ENCODE measurements around the gene RASGRF1. TPM values are rescaled to one million over a fixed set of nuclear protein-coding genes. Genes with fewer than 3 reads are reported as not detected.

Gene RASGRF1
- polyA plus RNA-seq, 1 donor from 2014 or later: 2.4 TPM

DNA sequence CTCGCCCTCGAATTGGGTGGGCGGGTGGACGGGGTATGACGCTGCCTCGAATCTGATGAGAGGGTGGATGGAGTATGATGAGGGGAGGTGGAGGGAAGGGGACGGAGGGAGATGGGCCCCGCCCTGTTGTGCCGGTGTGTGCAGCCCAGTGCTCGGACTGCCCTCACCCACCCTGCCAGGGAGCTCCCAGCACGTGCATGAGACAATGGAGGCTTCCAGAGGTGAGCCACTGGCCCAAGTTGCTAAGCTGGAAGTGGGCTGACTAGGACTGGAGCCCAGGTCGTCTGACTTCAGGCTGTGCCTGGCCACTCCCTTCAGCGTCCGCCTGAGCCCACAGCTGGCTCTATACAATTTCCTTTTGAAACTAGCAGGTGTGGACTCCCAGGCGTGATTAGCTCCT lies 98.7 kb downstream of the RASGRF1 start:
- no peak overlapping the region for H3K4me3 Mint-ChIP-seq
- no peaks in the 10 kb centered on the region for H3K27me3 Mint-ChIP-seq
- no peak overlapping the region for H3K27ac Mint-ChIP-seq
- peaks cover 0 to 8% (median 3%) of the 10 kb centered on the region in 3 donors for H3K4me1 Mint-ChIP-seq
- H3K9me3 Mint-ChIP-seq: no peaks in the 10 kb centered on the region
- peaks cover 1% of the 10 kb centered on the region for H3K36me3 Mint-ChIP-seq

DNA sequence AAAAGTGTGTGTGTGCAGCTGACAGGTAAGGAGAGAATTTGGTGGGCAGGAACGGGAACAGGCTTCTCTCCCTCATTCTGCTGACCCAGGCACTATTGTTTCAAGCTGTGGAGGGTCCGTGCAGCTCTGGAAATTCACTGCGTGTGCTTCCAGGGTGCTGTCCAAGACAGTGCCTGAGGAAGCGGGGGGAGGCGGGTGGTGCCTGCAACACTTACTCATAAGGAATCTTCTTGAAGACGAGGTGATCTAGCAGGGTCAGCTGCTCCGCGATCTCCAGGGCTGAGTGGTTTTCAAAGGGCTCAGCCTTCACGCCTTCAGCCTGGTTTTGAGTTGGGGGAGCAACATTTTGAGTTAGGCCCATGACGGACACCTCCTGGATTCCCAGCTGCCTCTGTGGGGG lies 99.1 kb downstream of the RASGRF1 start:
- peaks cover 1% of the 10 kb centered on the region for H3K36me3 Mint-ChIP-seq
- no peak overlapping the region for H3K27ac Mint-ChIP-seq
- peaks cover 0 to 8% (median 3%) of the 10 kb centered on the region in 3 donors for H3K4me1 Mint-ChIP-seq
- H3K4me3 Mint-ChIP-seq: peak overlapping the region in 1 of 4 donors; percentile 37
- no peaks in the 10 kb centered on the region for H3K27me3 Mint-ChIP-seq
- H3K9me3 Mint-ChIP-seq: no peaks in the 10 kb centered on the region

GRCh38 chr15:78990278-78990677 lies 100.3 kb downstream of the RASGRF1 start:
- Mint-ChIP-seq H3K9me3 (no peaks in the 10 kb centered on the region), H3K4me1 (peaks cover 0 to 8% (median 3%) of the 10 kb centered on the region in 3 donors), H3K27me3 (no peaks in the 10 kb centered on the region), H3K27ac (no peak overlapping the region), H3K36me3 (no peaks in the 10 kb centered on the region), H3K4me3 (no peak overlapping the region)

GRCh38 chr15:78989701-78990240 lies 100.8 kb downstream of the RASGRF1 start:
- Mint-ChIP-seq H3K27me3 (no peaks in the 10 kb centered on the region), H3K9me3 (no peaks in the 10 kb centered on the region), H3K27ac (no peak overlapping the region), H3K4me3 (peak overlapping the region in 1 of 4 donors; percentile 44), H3K4me1 (peaks cover 0 to 8% (median 3%) of the 10 kb centered on the region in 3 donors), H3K36me3 (no peaks in the 10 kb centered on the region)

GRCh38 chr15:78988361-78988911 lies 102.1 kb downstream of the RASGRF1 start:
- no peaks in the 10 kb centered on the region for H3K9me3 Mint-ChIP-seq
- peaks cover 0 to 8% (median 4%) of the 10 kb centered on the region in 3 donors for H3K4me1 Mint-ChIP-seq
- no peak overlapping the region for H3K27ac Mint-ChIP-seq
- H3K27me3 Mint-ChIP-seq: no peaks in the 10 kb centered on the region
- H3K36me3 Mint-ChIP-seq: peaks cover 6% of the 10 kb centered on the region
- H3K4me3 Mint-ChIP-seq: peak overlapping the region in 1 of 4 donors; percentile 83

GRCh38 chr15:78987556-78988360 lies 102.8 kb downstream of the RASGRF1 start:
- Mint-ChIP-seq H3K27me3 (no peaks in the 10 kb centered on the region), H3K4me3 (no peak overlapping the region), H3K27ac (peak overlapping the region in 1 of 3 donors; percentile 53), H3K4me1 (peaks cover 0 to 7% (median 4%) of the 10 kb centered on the region in 3 donors), H3K36me3 (peaks cover 6% of the 10 kb centered on the region), H3K9me3 (no peaks in the 10 kb centered on the region)

- no peak overlapping the region for H3K27ac Mint-ChIP-seq
- no peak overlapping the region for H3K4me3 Mint-ChIP-seq
- no peaks in the 10 kb centered on the region for H3K9me3 Mint-ChIP-seq
- no peaks in the 10 kb centered on the region for H3K27me3 Mint-ChIP-seq
- H3K36me3 Mint-ChIP-seq: peaks cover 6% of the 10 kb centered on the region
- peaks cover 0 to 4% (median 4%) of the 10 kb centered on the region in 3 donors for H3K4me1 Mint-ChIP-seq
Observed at GRCh38 chr15:78985859-78986475, 104.6 kb downstream of the RASGRF1 start.

DNA sequence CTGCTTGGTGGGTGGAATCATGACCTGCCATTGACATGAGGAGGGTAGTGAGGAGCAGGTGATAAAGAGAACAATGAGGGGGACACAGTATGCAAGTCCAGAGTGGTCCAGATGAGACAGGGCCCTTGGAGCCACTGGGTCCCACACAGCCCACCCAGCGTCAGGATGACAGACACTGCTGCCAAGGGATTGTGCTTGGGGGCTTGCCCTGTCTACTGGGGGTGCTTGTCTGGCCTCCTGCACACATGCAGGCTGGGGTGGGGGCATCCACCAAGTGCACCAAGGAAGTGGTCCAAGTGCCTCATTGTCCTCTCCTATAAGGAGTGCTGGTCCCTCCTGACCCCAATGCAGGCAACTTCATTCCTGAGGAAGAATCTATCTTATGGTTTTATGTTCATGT lies 106.5 kb downstream of the RASGRF1 start:
- Mint-ChIP-seq H3K4me1 (peaks cover 9 to 15% (median 13%) of the 10 kb centered on the region in 3 donors), H3K27ac (no peak overlapping the region), H3K36me3 (peaks cover 7% of the 10 kb centered on the region), H3K4me3 (no peak overlapping the region), H3K9me3 (no peaks in the 10 kb centered on the region), H3K27me3 (peaks cover 3% of the 10 kb centered on the region)

DNA sequence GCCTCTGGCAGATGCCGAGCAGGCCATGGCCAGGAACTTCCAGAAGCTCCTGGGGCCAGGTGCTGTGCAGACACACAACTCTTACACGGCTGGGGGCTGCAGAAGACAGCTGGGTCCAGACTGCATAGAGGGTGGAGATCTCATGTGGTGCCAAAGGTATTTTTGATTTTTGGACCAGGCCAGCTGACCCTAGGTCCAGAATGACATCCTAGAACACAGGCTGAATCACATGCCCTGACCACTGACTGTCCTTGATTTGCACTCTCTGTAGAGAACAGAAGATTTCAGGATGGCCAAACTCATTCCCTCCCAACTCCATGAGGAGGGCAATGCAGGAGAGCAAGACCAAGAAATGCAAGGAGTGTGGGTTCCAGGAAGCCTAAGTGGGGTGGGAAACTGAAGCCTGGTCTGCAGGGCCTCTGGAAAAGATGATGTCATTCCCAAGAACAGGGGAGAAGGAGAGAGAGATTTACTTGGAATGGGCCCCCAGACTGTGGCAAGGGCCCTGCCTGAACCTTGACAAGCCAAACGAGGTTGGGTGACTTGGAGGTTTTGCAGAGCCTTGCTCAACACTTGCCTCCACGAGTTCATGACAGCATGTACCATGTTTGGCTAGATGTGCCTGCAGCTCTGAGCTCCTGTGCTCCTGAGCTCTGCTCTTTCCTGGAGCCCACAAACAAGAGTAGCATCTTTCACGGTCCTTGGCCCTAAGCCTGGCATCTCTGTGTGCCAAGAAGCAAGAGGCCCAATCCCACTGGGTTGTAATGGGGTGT lies 107.2 kb downstream of the RASGRF1 start:
- H3K27me3 Mint-ChIP-seq: peaks cover 5% of the 10 kb centered on the region
- peaks cover 7% of the 10 kb centered on the region for H3K36me3 Mint-ChIP-seq
- no peak overlapping the region for H3K4me3 Mint-ChIP-seq
- no peaks in the 10 kb centered on the region for H3K9me3 Mint-ChIP-seq
- H3K27ac Mint-ChIP-seq: no peak overlapping the region
- peaks cover 16 to 19% (median 17%) of the 10 kb centered on the region in 3 donors for H3K4me1 Mint-ChIP-seq

DNA sequence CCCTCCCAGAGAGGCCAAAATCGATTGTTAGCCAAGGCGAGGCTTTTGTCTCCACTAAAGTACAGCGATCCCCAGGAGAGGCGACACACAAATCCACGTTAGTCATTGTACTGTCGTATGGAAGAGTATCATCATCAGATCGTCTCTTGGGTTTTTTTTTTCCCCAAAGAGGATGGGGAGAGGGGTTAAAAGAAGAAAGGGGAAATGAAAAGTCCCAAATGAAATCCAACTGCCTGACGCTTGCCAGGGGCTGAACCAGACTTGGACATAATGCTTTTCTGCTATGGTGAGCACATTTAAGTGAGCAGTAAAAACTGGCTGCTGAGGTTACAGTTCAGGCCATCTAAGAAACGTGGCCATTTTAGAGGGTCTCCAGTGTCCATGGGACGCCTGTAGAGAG lies 107.8 kb downstream of the RASGRF1 start:
- H3K27ac Mint-ChIP-seq: no peak overlapping the region
- no peak overlapping the region for H3K4me3 Mint-ChIP-seq
- peaks cover 5% of the 10 kb centered on the region for H3K27me3 Mint-ChIP-seq
- peaks cover 7% of the 10 kb centered on the region for H3K36me3 Mint-ChIP-seq
- peaks cover 20 to 24% (median 23%) of the 10 kb centered on the region in 3 donors for H3K4me1 Mint-ChIP-seq
- no peaks in the 10 kb centered on the region for H3K9me3 Mint-ChIP-seq

GRCh38 chr15:78981532-78982313 lies 108.9 kb downstream of the RASGRF1 start:
- Mint-ChIP-seq H3K27ac (no peak overlapping the region), H3K4me1 (peaks cover 30 to 34% (median 32%) of the 10 kb centered on the region in 3 donors), H3K9me3 (no peaks in the 10 kb centered on the region), H3K4me3 (no peak overlapping the region), H3K27me3 (peaks cover 5% of the 10 kb centered on the region), H3K36me3 (peaks cover 7% of the 10 kb centered on the region)

DNA sequence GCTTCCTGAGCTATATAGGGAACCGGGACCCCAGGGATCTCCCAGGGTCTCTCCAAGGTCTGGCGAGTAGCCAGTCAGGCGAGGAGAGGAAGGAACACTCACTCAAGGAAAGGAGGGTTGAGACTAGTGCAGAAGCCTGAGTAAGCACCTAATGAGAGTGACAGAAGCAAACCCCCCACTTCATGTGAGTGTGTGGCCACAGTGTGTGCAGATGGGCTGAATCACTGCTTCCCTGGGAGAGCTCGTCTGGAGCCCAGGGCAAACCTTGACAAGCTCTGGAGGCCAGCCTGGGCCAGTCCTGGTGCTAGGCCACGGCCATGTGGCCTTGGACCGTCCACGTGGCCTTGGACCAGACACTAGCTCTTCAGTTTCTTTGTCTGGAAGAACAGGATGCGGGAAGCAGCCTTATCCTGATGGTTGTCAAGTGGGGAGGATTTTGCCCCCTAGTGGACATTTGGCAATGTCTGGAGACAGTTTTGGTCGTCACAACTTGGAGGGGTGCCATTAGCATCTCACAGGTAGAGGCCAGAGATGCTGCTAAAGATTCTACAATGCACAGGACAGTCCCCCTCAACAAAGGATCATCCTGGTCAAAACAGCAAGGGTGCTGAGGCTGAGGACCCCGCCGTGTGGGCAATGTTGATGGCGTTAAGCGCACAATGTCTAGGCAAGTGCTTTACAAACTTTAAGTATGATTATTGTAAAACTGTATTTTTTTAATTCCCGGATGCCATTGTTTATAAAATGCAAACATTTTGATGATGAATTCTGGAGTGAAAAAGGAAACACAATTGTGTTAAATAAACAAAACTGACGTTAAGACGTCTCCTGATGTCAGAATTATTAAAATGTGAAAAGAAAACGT lies 110.9 kb downstream of the RASGRF1 start:
- Mint-ChIP-seq H3K9me3 (no peaks in the 10 kb centered on the region), H3K4me3 (peak overlapping the region; percentile 47 to 90 (median 82)), H3K27me3 (peaks cover 5% of the 10 kb centered on the region), H3K36me3 (peaks cover 7% of the 10 kb centered on the region), H3K4me1 (peaks cover 30 to 37% (median 37%) of the 10 kb centered on the region in 3 donors), H3K27ac (peak overlapping the region; percentile 89 to 99 (median 95))

DNA sequence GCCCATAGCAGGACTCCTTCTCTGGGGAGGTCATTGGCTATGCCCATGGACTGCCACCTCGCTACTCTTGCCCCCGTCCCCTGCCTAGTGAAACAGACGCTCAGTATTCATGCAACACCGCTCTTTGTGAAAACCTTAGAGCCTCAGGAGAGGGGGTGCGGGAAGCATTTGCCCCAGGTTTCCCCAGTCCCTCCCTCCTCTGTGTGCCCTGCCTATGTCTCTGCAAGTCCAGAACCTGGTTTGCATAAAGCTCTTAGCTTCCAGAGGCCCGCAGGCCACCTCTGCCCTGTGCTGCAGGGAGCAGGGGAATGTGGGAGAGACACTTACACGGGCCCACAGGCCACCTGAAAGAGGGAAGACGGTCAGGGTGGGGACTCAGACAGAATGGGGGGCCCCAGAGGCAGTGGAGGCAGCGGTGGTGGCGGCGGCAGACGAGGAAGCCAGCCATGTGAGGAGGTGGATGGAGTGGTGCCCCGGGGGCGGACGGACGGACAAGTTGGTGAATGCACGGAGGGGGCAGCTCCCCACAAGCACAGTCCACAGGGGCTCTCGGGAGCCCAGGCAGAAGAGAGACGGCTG lies 111.9 kb downstream of the RASGRF1 start:
- Mint-ChIP-seq H3K4me1 (peaks cover 30 to 37% (median 36%) of the 10 kb centered on the region in 3 donors), H3K4me3 (peak overlapping the region; percentile 47 to 90 (median 82)), H3K27me3 (peaks cover 5% of the 10 kb centered on the region), H3K9me3 (no peaks in the 10 kb centered on the region), H3K36me3 (peaks cover 2% of the 10 kb centered on the region), H3K27ac (peak overlapping the region; percentile 89 to 99 (median 95))
